ENCODE data around the gene SORCS2.

Gene SORCS2

GRCh38 chr4:7714176-7714575 is 521.8 kb downstream of the SORCS2 start:
- DNase-seq (ENCODE audit: low read depth), result no peak

GRCh38 chr4:7714738-7715137 is 522.4 kb downstream of the SORCS2 start:
- no peak for DNase-seq (ENCODE audit: low read depth)

DNA sequence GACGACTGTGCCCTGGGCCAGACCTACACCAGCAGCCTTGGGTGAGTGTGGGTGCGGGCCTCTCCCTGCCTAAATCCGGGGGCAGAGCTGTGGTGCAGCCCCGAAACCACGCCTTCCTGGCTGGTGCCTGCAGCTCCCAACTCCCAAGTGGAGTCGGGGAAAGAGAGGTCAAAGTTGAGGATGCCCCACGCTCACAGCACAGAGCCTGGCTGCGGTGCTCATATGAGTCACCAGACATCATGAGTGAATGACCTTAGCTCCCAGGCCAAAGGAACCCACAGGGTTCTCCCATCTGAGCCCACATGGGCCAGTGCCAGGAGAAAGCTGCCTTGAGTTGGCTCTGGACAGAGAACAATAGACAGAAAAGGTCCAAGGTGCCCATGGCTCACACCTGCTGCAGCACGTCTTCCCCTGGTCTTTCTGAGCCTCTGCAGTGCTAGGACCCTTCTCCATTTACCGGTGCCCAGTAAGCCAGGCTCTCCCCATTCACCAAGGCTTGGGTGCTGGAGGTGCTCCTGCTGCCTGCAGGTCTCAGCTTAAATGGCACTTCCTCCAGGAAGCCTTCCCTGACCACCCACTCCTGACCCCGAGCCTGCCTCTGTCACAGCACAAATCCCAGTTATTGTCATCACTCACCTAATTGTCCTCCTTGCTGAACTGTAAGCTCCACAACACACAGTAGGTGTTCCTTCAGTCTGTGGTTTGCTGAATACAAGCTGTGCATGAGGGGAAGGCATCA is 523.1 kb downstream of the SORCS2 start:
- DNase-seq (ENCODE audit: low read depth), result no peak

GRCh38 chr4:7716010-7716721 is 523.8 kb downstream of the SORCS2 start:
- no peak for DNase-seq (ENCODE audit: low read depth)

DNA sequence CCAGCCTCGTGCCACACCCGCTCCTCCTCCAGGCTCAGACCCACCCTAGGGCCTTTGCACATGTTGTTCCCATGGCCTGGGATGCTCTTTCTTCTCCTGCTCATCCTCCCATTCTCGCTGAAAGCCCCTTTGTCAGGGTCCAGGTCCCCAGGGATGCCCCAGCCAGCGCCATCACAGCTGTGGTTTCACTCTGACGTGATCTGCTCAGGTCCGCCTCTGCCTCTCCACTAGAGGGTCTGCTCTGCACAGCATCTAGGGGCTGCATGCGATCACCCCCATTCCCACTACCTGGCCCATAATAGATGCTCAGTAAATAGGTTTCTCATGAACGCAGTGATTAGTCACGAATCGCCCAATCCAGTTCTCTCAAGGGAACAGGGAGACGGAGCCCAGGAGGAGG is 524.8 kb downstream of the SORCS2 start:
- DNase-seq (ENCODE audit: low read depth), result no peak

- no peak for DNase-seq (ENCODE audit: low read depth)
Measured at GRCh38 chr4:7717946-7718490, 525.7 kb downstream of the SORCS2 start.

GRCh38 chr4:7719354-7720174 is 527.2 kb downstream of the SORCS2 start:
- peak; percentile 25 for DNase-seq (ENCODE audit: low read depth)

GRCh38 chr4:7721984-7722551 is 529.7 kb downstream of the SORCS2 start:
- no peak for DNase-seq (ENCODE audit: low read depth)

- DNase-seq (ENCODE audit: low read depth), result no peak
Measured at GRCh38 chr4:7722766-7723387, 530.5 kb downstream of the SORCS2 start.

DNA sequence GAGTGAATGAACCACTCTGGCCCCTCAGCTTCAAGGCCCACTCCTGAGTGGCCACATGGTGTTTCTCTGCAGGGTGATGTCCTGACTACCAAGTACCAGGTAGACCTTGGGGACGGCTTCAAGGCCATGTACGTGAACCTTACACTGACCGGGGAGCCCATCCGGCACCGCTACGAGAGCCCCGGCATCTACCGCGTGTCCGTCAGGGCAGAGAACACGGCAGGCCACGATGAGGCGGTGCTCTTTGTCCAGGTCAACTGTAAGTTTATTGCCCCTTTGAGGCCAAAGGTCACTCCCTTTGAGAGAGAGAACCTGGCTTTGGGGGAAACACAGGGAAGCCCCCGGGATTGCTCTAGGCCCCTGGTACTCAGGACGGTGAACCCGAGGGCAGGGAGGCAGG is 531.3 kb downstream of the SORCS2 start:
- DNase-seq (ENCODE audit: low read depth), result no peak

DNA sequence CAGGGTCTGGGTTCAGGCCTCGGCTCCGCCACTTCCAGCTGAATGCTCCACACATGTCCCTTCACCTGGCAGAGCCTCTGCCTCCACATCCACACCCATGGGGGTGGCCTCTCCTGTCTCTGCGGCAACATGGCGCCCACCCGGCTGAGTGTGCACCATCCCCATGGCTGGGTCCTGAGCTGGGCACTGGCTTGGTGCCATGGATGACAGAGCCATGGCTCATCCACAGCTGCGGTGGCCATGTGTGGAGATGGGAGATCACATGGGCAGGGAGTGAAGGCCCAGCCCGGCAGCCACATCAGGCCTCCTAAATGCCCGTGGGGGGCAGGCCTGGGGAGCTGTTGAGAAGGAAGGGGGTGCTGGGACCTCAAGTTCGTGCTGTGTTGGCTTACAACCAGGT is 533.6 kb downstream of the SORCS2 start:
- no peak for DNase-seq (ENCODE audit: low read depth)

GRCh38 chr4:7726665-7727413 is 534.5 kb downstream of the SORCS2 start:
- no peak for DNase-seq (ENCODE audit: low read depth)

- no peak for DNase-seq (ENCODE audit: low read depth)
Measured at GRCh38 chr4:7727749-7728148, 535.4 kb downstream of the SORCS2 start.

DNA sequence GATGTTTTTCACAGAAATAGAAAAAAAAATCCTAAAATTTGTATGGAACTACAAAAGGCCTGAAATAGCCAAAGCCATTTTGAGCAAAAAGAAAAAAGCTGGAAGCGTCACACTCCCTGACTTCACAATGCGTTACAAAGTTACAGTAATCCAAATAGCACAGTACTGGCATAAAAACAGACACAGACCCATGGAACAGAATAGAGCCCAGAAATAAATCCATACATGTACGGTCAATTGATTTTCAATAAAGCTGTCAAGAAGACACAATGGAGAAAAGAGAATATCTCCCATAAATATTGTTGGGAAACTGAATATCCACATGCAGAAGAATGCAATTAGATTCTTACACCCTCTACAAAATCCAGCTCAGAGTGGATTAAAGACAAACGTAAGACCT is 539.1 kb downstream of the SORCS2 start:
- no peak for DNase-seq (ENCODE audit: low read depth)

- no peak for DNase-seq (ENCODE audit: low read depth)
Measured at GRCh38 chr4:7732263-7732662, 539.9 kb downstream of the SORCS2 start.

GRCh38 chr4:7733201-7733600 is 540.9 kb downstream of the SORCS2 start:
- no peak for DNase-seq (ENCODE audit: low read depth)

- DNase-seq (ENCODE audit: low read depth), result no peak
Measured at GRCh38 chr4:7733801-7734650, 541.7 kb downstream of the SORCS2 start.

DNA sequence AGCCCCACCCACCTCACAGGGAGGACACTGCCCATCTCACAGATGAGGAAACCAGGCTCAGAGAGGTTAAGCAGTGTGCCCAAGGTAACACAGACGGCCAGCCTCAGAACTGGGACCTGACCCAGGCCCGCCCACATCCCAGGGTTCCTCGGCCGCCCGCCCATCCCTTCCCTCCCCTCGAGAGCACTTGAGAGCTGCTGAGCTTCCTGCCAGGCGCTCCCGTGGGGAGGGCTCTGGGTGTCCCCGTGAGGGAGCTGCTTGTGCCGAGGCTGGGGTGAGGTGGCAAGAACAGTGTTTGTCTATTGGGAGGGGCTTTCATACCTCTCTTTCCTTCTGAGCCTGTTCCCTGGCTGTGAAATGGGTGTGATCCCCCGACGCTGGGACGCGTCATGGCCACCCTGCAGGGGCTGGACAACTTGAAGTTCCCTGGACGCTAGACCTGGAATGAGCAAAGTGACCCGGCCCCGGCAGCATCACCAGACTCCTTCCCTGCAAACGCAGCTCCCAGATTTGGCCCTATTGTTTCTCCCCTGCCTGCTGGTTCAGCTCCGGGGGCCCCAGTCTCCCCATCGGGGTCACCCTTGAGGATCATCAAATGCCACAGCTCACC is 542.4 kb downstream of the SORCS2 start:
- DNase-seq (ENCODE audit: low read depth), result no peak

DNA sequence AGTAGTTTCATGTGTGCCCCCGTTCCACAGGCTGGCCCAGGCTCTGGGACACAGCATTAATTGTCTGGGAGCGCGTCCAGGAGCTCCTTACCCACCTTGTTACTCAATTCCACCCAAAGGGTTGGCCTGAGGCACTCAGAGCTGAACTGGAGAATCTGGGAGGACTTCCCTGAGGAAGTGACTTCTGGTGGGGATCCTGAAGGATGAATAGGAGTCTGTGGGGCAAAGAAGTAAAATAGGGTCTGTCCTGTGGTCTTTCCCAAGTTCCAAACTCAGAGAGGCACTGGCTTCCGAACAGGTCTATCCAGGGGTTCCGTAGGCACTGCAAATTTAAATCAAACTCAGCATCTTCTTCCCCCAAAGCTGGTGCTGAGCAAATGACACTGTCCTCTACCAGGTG is 543.1 kb downstream of the SORCS2 start:
- no peak for DNase-seq (ENCODE audit: low read depth)

GRCh38 chr4:7735961-7736360 is 543.6 kb downstream of the SORCS2 start:
- no peak for DNase-seq (ENCODE audit: low read depth)
